ENCODE measurements around the gene CD320. TPM values are rescaled to one million over a fixed set of nuclear protein-coding genes. Genes with fewer than 3 reads are reported as not detected.

CD320 gene
- total RNA-seq, 1 donor from 2014 or later, result 31.8 TPM

- H3K4me3 ChIP-seq, result no peak overlapping the region
- no peak for DNase-seq
- H3K4me1 ChIP-seq, result peaks cover 49% of the 10 kb centered on the region
- intact Hi-C loops (cut with micrococcal nuclease), result no loop called here
- TF ChIP-seq CTCF (IDR thresholded peaks at IDR 0.05; ENCODE audit: borderline replicate concordance), result no peak
- H3K27me3 ChIP-seq (ENCODE audit: low read depth), result no peaks in the 10 kb centered on the region
- peaks cover 28% of the 10 kb centered on the region for H3K36me3 ChIP-seq
- peaks cover 4% of the 10 kb centered on the region for H3K9me3 ChIP-seq (replicated peaks)
- H3K27ac ChIP-seq (replicated peaks), result peak overlapping the region; percentile 50
Observed at GRCh38 chr19:8325454-8325853, 17.3 kb upstream of the CD320 start.

GRCh38 chr19:8324186-8325050 lies 16.3 kb upstream of the CD320 start:
- H3K4me3 ChIP-seq, result no peak overlapping the region
- no peak for DNase-seq
- peaks cover 59% of the 10 kb centered on the region for H3K4me1 ChIP-seq
- H3K27me3 ChIP-seq (ENCODE audit: low read depth), result no peaks in the 10 kb centered on the region
- intact Hi-C loops (cut with micrococcal nuclease), result no loop called here
- H3K36me3 ChIP-seq, result peaks cover 28% of the 10 kb centered on the region
- peak; percentile 22 for TF ChIP-seq CTCF (IDR thresholded peaks at IDR 0.05; ENCODE audit: borderline replicate concordance)
- peaks cover 4% of the 10 kb centered on the region for H3K9me3 ChIP-seq (replicated peaks)
- peak overlapping the region; percentile 50 for H3K27ac ChIP-seq (replicated peaks)

GRCh38 chr19:8323781-8324185 lies 15.6 kb upstream of the CD320 start:
- H3K4me3 ChIP-seq, result no peak overlapping the region
- H3K27me3 ChIP-seq (ENCODE audit: low read depth), result no peaks in the 10 kb centered on the region
- DNase-seq, result no peak
- no peak for TF ChIP-seq CTCF (IDR thresholded peaks at IDR 0.05; ENCODE audit: borderline replicate concordance)
- peaks cover 28% of the 10 kb centered on the region for H3K36me3 ChIP-seq
- peaks cover 4% of the 10 kb centered on the region for H3K9me3 ChIP-seq (replicated peaks)
- intact Hi-C loops (cut with micrococcal nuclease), result no loop called here
- H3K27ac ChIP-seq (replicated peaks), result peak overlapping the region; percentile 50
- peaks cover 60% of the 10 kb centered on the region for H3K4me1 ChIP-seq

- intact Hi-C loops (cut with micrococcal nuclease), result no loop called here
- Histone ChIP-seq H3K27me3 (ENCODE audit: low read depth) (no peaks in the 10 kb centered on the region), H3K27ac (replicated peaks) (peak overlapping the region; percentile 91), H3K9me3 (replicated peaks) (peaks cover 4% of the 10 kb centered on the region), H3K36me3 (peaks cover 28% of the 10 kb centered on the region), H3K4me1 (peaks cover 60% of the 10 kb centered on the region), H3K4me3 (peak overlapping the region; percentile 79)
- no peak for TF ChIP-seq CTCF (IDR thresholded peaks at IDR 0.05; ENCODE audit: borderline replicate concordance)
- no peak for DNase-seq
Observed at GRCh38 chr19:8322638-8322997, 14.5 kb upstream of the CD320 start.

- peaks cover 64% of the 10 kb centered on the region for H3K4me1 ChIP-seq
- peak overlapping the region; percentile 91 for H3K27ac ChIP-seq (replicated peaks)
- peak overlapping the region; percentile 79 for H3K4me3 ChIP-seq
- no peaks in the 10 kb centered on the region for H3K27me3 ChIP-seq (ENCODE audit: low read depth)
- peaks cover 28% of the 10 kb centered on the region for H3K36me3 ChIP-seq
- intact Hi-C loops (cut with micrococcal nuclease), result no loop called here
- TF ChIP-seq CTCF (IDR thresholded peaks at IDR 0.05; ENCODE audit: borderline replicate concordance), result no peak
- H3K9me3 ChIP-seq (replicated peaks), result peaks cover 4% of the 10 kb centered on the region
- DNase-seq, result no peak
Observed at GRCh38 chr19:8321986-8322637, 14.0 kb upstream of the CD320 start.

All from left ventricle myocardium inferior (tissue), 1 donor.